ENCODE data around the gene FUT8.

GRCh38 chr14:65449647-65450046 lies 37.1 kb downstream of the FUT8 start:
- no peak for TF ChIP-seq MEF2A (IDR thresholded peaks at IDR 0.05; ENCODE audit: borderline replicate concordance, low read depth)
- TF ChIP-seq POLR2AphosphoS5 (IDR thresholded peaks at IDR 0.05; ENCODE audit: low read depth, low read length): no peak
- no peak for TF ChIP-seq CTCF (IDR thresholded peaks at IDR 0.05)
- TF ChIP-seq GABPA (IDR thresholded peaks at IDR 0.05; ENCODE audit: low read depth): no peak
- no peak for TF ChIP-seq MAX (IDR thresholded peaks at IDR 0.05; ENCODE audit: low read depth)
- no peak for TF ChIP-seq RCOR1 (IDR thresholded peaks at IDR 0.05; ENCODE audit: low read length)
- TF ChIP-seq MXI1 (IDR thresholded peaks at IDR 0.05; ENCODE audit: low read depth, low read length): no peak
- no peak for TF ChIP-seq USF2 (IDR thresholded peaks at IDR 0.05; ENCODE audit: borderline replicate concordance, low read depth, low read length)
- no peak for TF ChIP-seq FOXM1 (IDR thresholded peaks at IDR 0.05; ENCODE audit: low read depth)
- no peak for TF ChIP-seq PBX3 (IDR thresholded peaks at IDR 0.05)
- no peak for TF ChIP-seq USF1 (IDR thresholded peaks at IDR 0.05; ENCODE audit: borderline replicate concordance, low read depth)
